ENCODE results near the gene WNT9A. TPM values are rescaled to one million over a fixed set of nuclear protein-coding genes. Genes with fewer than 3 reads are reported as not detected.

WNT9A gene
- total RNA-seq, 1 donor: 0.36 TPM

DNA sequence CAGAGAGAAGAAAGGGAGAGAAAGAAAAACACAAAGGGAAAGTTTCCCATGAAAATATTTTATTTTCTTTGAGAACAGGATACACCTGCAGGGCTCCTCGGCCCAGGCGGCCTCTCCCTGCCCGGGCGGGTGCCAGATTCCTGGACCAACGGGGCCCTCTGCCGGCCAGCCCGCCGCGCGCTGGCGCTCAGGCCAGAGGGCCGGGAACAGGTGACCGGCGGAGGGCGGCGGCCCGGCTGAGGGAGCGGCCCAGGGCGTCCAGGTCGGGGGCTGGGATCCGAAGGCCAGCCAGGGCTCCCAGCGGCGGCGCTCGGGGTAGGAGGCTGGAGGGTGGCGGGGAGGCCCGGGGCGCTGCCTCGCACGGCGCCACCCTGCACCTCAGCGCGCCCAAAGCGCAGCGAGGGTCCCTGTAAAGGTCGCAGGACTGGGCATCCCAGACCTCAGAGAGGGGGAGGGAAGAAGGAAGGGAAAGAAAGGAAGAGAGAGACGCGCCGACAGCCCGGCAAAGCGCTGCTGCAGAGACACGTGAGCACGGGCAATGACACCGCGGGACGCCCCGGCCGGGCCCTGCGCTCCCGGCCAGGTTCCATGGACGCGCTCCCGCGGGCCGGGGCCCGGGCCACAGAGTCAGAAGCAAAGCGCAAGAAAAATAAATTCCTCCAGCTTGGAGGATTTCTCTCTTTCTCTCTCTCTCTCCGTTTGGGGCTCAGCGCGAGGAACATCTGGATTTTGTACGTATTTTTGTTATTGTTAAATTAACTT, 927 bp downstream of the WNT9A start:
- Histone ChIP-seq H3K4me2 (ENCODE audit: insufficient read depth, low read length) (peak overlapping the region; percentile 45), H2AFZ (ENCODE audit: low read length) (no peak overlapping the region), H3K27ac (ENCODE audit: low read depth, low read length) (no peak overlapping the region), H3K4me3 (ENCODE audit: insufficient read depth, low read length) (peak overlapping the region; percentile 19), H3K79me2 (ENCODE audit: insufficient read depth, low read length) (no peaks in the 10 kb centered on the region), H3K4me1 (ENCODE audit: insufficient read depth, low read length) (peaks cover 7% of the 10 kb centered on the region), H3K36me3 (ENCODE audit: insufficient read depth, low read length) (no peaks in the 10 kb centered on the region), H3K9me3 (ENCODE audit: low read depth, low read length) (no peaks in the 10 kb centered on the region), H4K20me1 (ENCODE audit: insufficient read depth, low read length) (no peaks in the 10 kb centered on the region), H3K27me3 (ENCODE audit: insufficient read depth, low read length) (peaks cover 19% of the 10 kb centered on the region)
- DNase-seq (ENCODE audit: insufficient read length, low spot score, missing footprints): peak; percentile 98
- peak; percentile 43 for TF ChIP-seq CTCF (IDR thresholded peaks at IDR 0.05; ENCODE audit: extremely low read depth, low read depth, low read length)

- Histone ChIP-seq H3K36me3 (ENCODE audit: insufficient read depth, low read length) (no peaks in the 10 kb centered on the region), H3K9me3 (ENCODE audit: low read depth, low read length) (no peaks in the 10 kb centered on the region), H3K79me2 (ENCODE audit: insufficient read depth, low read length) (no peaks in the 10 kb centered on the region), H3K4me3 (ENCODE audit: insufficient read depth, low read length) (no peak overlapping the region), H3K27me3 (ENCODE audit: insufficient read depth, low read length) (peaks cover 19% of the 10 kb centered on the region), H3K4me2 (ENCODE audit: insufficient read depth, low read length) (no peak overlapping the region), H3K27ac (ENCODE audit: low read depth, low read length) (no peak overlapping the region), H3K4me1 (ENCODE audit: insufficient read depth, low read length) (peaks cover 7% of the 10 kb centered on the region), H2AFZ (ENCODE audit: low read length) (no peak overlapping the region), H4K20me1 (ENCODE audit: insufficient read depth, low read length) (no peaks in the 10 kb centered on the region)
- DNase-seq (ENCODE audit: insufficient read length, low spot score, missing footprints): peak; percentile 98
- no peak for TF ChIP-seq CTCF (IDR thresholded peaks at IDR 0.05; ENCODE audit: extremely low read depth, low read depth, low read length)
These were observed 1.7 kb downstream of the WNT9A start for GRCh38 chr1:227945891-227946623.

DNA sequence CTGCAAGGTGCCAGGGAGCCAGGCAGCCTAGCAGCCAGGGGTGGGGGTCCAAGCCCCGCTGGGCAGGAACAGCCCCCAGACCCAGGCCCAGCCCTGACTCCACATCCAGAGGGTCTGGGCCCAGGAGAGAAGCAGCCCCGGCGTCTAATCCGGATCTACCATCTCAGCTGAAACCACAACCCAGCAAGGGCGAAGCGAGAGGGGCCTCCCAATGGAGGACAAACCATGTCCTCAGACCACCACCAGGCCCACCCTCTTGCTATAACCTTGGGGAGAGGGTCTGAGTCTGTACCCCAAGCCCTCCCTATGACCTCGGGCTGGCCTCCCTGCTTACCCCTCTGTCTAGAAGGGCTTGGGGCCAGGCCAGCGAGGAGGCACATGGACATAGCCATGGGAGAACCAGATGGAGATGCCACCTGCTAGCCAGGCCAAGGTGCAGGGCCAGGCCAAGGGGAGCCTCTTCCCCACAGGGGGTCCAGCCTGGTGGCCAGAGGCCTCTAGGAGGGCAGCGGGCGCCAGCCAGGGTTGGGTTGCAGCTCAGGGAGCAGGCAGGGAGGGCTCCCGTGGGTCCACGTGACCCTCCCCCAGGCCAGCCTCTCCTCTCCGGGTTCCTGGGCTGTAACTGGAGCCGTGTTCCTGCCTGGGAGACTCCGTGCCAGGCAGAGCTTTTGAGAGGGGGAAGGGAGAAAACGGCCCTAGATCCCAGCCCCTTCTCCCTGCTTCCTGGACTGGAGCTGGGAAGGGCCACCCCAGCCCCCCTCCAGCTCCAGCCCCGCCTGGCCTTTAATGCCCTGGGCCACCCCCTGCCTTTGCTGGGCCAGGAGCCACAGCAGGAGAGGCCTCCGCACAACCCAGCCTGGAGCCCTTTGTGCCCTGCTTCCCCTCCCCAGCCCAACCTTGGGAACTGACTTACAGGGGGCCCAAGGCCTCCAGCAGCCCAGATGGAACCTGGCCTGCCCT, 2.5 kb downstream of the WNT9A start:
- H3K36me3 ChIP-seq (ENCODE audit: insufficient read depth, low read length): no peaks in the 10 kb centered on the region
- no peaks in the 10 kb centered on the region for H4K20me1 ChIP-seq (ENCODE audit: insufficient read depth, low read length)
- DNase-seq (ENCODE audit: insufficient read length, low spot score, missing footprints): peak; percentile 84
- no peaks in the 10 kb centered on the region for H3K79me2 ChIP-seq (ENCODE audit: insufficient read depth, low read length)
- peaks cover 7% of the 10 kb centered on the region for H3K4me1 ChIP-seq (ENCODE audit: insufficient read depth, low read length)
- H3K4me2 ChIP-seq (ENCODE audit: insufficient read depth, low read length): no peak overlapping the region
- H2AFZ ChIP-seq (ENCODE audit: low read length): no peak overlapping the region
- H3K4me3 ChIP-seq (ENCODE audit: insufficient read depth, low read length): no peak overlapping the region
- no peak overlapping the region for H3K27ac ChIP-seq (ENCODE audit: low read depth, low read length)
- peaks cover 19% of the 10 kb centered on the region for H3K27me3 ChIP-seq (ENCODE audit: insufficient read depth, low read length)
- H3K9me3 ChIP-seq (ENCODE audit: low read depth, low read length): no peaks in the 10 kb centered on the region
- TF ChIP-seq CTCF (IDR thresholded peaks at IDR 0.05; ENCODE audit: extremely low read depth, low read depth, low read length): no peak
